Heart left ventricle (tissue), 13 donors: ENCODE data around the gene POLR3H.

ENCODE experiments used
- CTCF ChIP-seq, 12 donors: fragments of 200-600 bp; sonication (generic) in 4 of 12; IDR thresholded peaks; one replicate each; pipeline versions ENCODE4 v1.5.0 to v1.8.0; 2018 to 2022; ENCODE audit warnings: antibody characterized with exemption in 12 of 12, mild to moderate bottlenecking in 5 of 12
- POLR2A ChIP-seq, 2 donors: fragments of 450-650 bp; IDR thresholded peaks; one replicate each; pipeline ENCODE4 v1.6.1; 2017; ENCODE audit warnings: antibody characterized with exemption in 2 of 2, mild to moderate bottlenecking in 2 of 2, moderate library complexity in 2 of 2
- donor health status: ischemic (EF 13 %, LVEDD 7.1; RV severe dilation, severe dysfunction).
- donor health status: DM: no; HTN: yes; CAD: no.
- donor health status: DM: no; HTN: no; CAD: no.
- donor health status: ischemic (EF 25% LVEDD 6.9; RV normal size, moderate dysfunction).
- donor health status: ischemic (EF 25% LVEDD 5.7; RV mildly dilated, moderate dysfunction).
- donor health status: ischemic (EF 35%, LVEDD 5.7; RV mildly dilated, moderate dysfunction).
- donor health status: nonischemic (EF 11% LVEDD 7.7; RV severe dilation, severe dysfunction).
- donor health status: DM: yes; HTN: yes; CAD: no.
- donor health status: PGD.
- donor health status: ischemic (EF 29% LVEDD 5.4; RV normal size, mild dysfunction).
- donor health status: nonischemic (EF 23%, LVEDD 6.1; RV moderate dilation, normal function).

GRCh38 chr22:41557401-41558240, 13.4 kb upstream of the POLR3H start:
- TF ChIP-seq CTCF (IDR thresholded peaks at IDR 0.05), result no peak
- TF ChIP-seq POLR2A (IDR thresholded peaks at IDR 0.05), result no peak
